ENCODE results near the gene PFN4. TPM values are rescaled to one million over a fixed set of nuclear protein-coding genes. Genes with fewer than 3 reads are reported as not detected.

Gene PFN4
- total RNA-seq, 2 experiments from 2014 or later = 0.40 TPM; not detected in 1

DNA sequence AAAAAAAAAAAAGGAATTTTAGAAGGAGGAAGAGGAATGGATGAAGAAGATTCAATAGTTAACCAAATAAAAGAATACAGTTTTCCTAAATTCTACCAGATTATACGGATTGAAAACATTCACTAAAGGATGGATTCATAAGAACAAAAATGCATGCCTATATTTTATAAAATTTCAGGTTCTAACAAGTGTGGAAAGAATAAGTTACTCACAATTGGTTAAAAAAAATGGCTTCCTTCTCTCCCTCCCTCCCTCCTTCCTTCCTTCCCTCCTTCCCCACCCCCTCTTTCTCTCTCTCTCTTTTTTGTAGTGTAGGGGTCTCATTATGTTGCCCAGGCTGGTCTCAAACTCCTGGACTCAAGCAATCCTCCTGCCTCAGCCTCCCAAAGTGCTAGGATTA, 36.9 kb downstream of the PFN4 start:
- Mint-ChIP-seq H3K9me3 (no peaks in the 10 kb centered on the region), H3K4me1 (ENCODE audit: low read depth) (peaks cover 14% of the 10 kb centered on the region), H3K27ac (no peak overlapping the region), H3K4me3 (no peak overlapping the region), H3K36me3 (peaks cover 3% of the 10 kb centered on the region), H3K27me3 (no peaks in the 10 kb centered on the region)
- CTCF ChIA-PET = no interaction called here
- POLR2A ChIA-PET = no interaction called here
- intact Hi-C loops (cut with micrococcal nuclease) = no loop called here
- no peak for DNase-seq

DNA sequence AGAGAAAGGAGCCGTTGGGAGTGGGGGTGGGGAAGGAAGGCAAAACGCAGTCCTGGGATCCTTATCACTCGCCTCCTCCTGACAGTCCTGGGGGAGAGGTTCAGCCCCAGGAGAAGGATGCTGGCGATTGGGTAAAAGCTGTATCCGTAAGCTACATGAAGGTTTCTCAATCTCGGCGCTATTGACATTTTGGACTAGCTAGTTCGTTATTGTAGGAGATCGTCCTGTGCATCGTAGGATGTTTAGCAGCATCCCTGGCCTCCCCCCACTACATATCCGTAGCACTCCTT, 38.0 kb downstream of the PFN4 start:
- intact Hi-C loops (cut with micrococcal nuclease) = loop anchor here (2.0 kb wide), 1 partner anchor 38 kb away; the partner anchor contains the start of gene WDCP
- H3K36me3 Mint-ChIP-seq = peaks cover 4% of the 10 kb centered on the region
- CTCF ChIA-PET = interaction anchor here (0.5 to 4.5 kb wide), 23 partner anchors 9 to 621 kb away, joined by 3 to 87 read pairs (median 6); partner anchors contain the start of genes ATAD2B, FAM228B, PFN4 and SF3B6
- peaks cover 14% of the 10 kb centered on the region for H3K4me1 Mint-ChIP-seq (ENCODE audit: low read depth)
- POLR2A ChIA-PET = interaction anchor here (1.9 to 3.1 kb wide), 2 partner anchors 9 to 158 kb away, joined by 5 to 18 read pairs; partner anchors contain the start of genes ATAD2B and SF3B6
- H3K4me3 Mint-ChIP-seq = peak overlapping the region; percentile 81
- DNase-seq = no peak
- H3K9me3 Mint-ChIP-seq = no peaks in the 10 kb centered on the region
- H3K27ac Mint-ChIP-seq = no peak overlapping the region
- no peaks in the 10 kb centered on the region for H3K27me3 Mint-ChIP-seq

DNA sequence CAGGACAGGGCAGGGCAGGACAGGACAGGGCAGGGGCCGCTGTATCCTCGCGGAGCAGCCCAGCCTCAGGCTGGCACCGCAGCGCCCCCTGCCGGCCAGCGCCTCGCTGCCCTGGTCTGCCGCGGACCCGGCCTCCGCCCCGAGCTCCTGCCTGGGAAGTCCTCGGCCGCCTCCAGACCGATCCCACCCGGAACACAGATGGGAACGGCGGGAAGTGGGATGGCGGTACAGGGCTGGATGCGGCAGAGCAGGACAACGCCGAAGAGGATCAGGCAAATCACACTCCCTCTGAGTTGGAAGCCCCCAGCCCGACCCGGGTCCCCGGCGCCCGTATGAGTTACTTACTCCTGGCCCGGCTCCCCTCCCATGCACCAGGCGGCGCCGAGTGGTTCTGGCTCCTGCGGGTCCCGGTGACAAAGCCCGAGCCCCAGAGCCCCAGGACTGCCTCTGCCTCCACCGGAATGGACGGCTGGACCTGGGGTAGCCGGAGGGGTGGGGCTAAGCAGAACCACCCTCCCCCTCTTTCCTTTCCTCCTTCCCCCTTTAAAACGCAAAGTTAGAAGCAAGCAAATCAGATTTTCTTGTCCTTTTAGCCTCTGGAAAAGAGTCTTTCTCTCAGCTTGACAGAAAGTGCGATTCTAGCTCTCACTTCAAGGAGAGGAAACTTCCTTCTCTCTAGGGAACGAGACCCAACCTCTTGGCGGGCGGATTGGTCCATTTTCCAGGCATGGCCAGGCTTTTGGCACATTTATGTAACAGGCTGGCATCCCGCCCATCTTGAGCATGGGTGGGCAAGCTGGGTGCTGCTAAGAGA, 38.5 kb downstream of the PFN4 start, which contains the start of gene TP53I3:
Gene TP53I3 (minus strand): TSS at position 449 of the 814 bp plus-strand sequence. CDS start 508 bp downstream, outside the sequence.
- Mint-ChIP-seq H3K4me1 (ENCODE audit: low read depth) (peaks cover 14% of the 10 kb centered on the region), H3K36me3 (peaks cover 4% of the 10 kb centered on the region), H3K27ac (peak within 1 kb of the TSS; percentile 61), H3K9me3 (no peaks in the 10 kb centered on the region), H3K4me3 (peak within 1 kb of the TSS; percentile 81), H3K27me3 (no peaks in the 10 kb centered on the region)
- DNase-seq = peak; percentile 87
- ChIA-PET POLR2A (interaction anchor here (1.5 to 3.1 kb wide), 3 partner anchors 8 to 157 kb away, joined by 5 to 18 read pairs (median 7); partner anchors contain the start of genes ATAD2B, SF3B6 and WDCP), CTCF (interaction anchor here (0.6 to 4.5 kb wide), 57 partner anchors 8 to 1163 kb away, joined by 3 to 87 read pairs (median 4); partner anchors contain the start of genes ATAD2B, FAM228B, FKBP1B and ITSN2)
- intact Hi-C loops (cut with micrococcal nuclease) = loop anchor here (1.0 to 2.0 kb wide), 5 partner anchors 8 to 260 kb away; partner anchors contain the start of genes ATAD2B, SF3B6 and WDCP

DNA sequence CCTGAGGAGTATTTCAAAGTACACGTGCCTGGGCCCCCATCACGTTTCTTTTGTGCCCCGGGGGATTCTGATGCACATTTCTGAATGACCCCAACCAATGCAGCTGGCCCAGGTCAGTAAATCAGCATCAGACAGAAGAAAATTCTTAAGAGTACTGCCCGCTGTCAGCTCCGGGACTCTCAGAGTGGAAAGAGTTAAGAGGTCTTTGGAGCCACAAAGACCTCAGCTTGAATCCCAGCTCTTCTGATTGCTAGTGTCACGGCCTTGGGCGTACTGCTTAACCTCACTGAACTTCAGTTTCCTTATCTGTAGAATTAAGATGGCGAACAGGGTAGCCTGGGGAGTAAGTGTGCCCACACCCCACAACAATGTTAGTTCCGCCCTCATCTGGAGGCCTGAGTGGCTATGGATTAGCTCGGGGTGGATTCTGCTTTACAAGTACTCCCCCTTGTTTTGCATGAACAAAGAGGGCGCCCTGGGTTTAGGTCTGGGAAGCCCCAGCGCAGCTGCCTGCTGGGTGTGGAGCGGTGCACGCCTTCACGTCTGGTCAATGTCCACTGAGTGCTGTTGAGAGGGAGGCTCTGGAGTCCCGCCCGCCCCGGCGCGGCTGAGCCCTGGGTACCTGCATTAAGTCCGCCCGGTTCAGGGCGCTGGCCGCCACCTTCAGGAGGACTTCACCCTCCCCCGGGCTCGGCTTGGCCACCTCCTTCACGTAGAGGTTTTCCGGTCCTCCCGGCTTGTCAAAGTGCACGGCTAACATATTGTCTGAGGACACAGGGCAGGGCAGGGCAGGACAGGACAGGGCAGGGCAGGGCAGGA, 39.4 kb downstream of the PFN4 start:
- H3K9me3 Mint-ChIP-seq = no peaks in the 10 kb centered on the region
- POLR2A ChIA-PET = interaction anchor here (0.6 to 3.1 kb wide), 5 partner anchors 7 to 156 kb away, joined by 3 to 18 read pairs (median 5); partner anchors contain the start of genes ATAD2B, SF3B6, UBXN2A and WDCP

DNA sequence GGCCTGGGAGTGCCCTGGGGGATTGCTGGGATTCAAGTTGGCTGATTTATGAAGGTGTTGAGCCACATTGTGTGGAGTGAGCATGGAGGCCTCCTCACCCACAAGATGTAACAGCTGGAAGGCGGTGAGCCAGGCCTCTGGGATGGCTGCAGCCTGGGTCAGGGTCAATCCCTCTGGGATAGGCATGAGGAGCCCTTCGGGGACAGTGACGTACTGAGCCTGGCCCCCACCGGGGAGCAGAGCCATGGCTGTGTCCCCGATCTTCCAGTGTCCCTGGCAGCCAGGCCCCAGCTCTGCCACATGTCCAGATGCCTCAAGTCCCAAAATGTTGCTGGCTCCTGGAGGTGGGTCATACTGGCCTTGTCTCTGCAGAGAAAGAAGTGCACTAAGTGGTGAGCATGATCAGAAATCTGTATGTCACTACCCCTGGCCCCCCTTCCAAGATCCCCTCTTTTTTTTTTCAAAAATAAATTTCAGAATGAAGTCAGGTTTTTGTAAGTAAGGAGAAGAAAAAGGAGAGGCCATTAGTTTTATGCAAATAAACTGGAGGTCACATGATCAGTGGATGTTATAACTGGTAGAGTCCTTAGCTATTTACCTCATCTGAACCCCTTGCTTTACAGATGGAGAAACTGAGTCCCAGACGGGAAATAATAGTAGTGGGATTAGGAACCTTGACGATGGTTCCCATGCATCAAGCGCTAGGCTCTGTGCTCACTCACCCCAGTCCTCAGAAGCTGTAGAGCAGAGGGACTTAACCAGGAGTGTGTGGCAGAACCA, 40.2 kb downstream of the PFN4 start:
- ChIA-PET POLR2A (interaction anchor here (0.6 to 3.1 kb wide), 4 partner anchors 36 to 156 kb away, joined by 3 to 18 read pairs (median 5); partner anchors contain the start of genes ATAD2B, UBXN2A and WDCP), CTCF (interaction anchor here (0.5 to 4.5 kb wide), 24 partner anchors 9 to 1598 kb away, joined by 3 to 87 read pairs (median 7); partner anchors contain the start of genes ATAD2B, FAM228B, FKBP1B and PFN4)
- intact Hi-C loops (cut with micrococcal nuclease) = no loop called here
- Mint-ChIP-seq H3K4me1 (ENCODE audit: low read depth) (peaks cover 14% of the 10 kb centered on the region), H3K27ac (no peak overlapping the region), H3K4me3 (peak overlapping the region; percentile 81), H3K36me3 (peaks cover 2% of the 10 kb centered on the region), H3K27me3 (no peaks in the 10 kb centered on the region), H3K9me3 (no peaks in the 10 kb centered on the region)
- no peak for DNase-seq

More for the DNA sequence above, 39.4 kb downstream of the PFN4 start:
- peaks cover 14% of the 10 kb centered on the region for H3K4me1 Mint-ChIP-seq (ENCODE audit: low read depth)
- DNase-seq = peak; percentile 63
- intact Hi-C loops (cut with micrococcal nuclease) = loop anchor here (1.0 to 2.0 kb wide), 5 partner anchors 7 to 259 kb away; partner anchors contain the start of genes ATAD2B, SF3B6 and WDCP
- H3K27ac Mint-ChIP-seq = peak overlapping the region; percentile 61
- H3K36me3 Mint-ChIP-seq = peaks cover 2% of the 10 kb centered on the region
- H3K27me3 Mint-ChIP-seq = no peaks in the 10 kb centered on the region
- peak overlapping the region; percentile 81 for H3K4me3 Mint-ChIP-seq
- CTCF ChIA-PET = interaction anchor here (0.6 to 4.5 kb wide), 47 partner anchors 8 to 645 kb away, joined by 3 to 87 read pairs (median 5); partner anchors contain the start of genes ATAD2B, FAM228B, FKBP1B and PFN4

DNA sequence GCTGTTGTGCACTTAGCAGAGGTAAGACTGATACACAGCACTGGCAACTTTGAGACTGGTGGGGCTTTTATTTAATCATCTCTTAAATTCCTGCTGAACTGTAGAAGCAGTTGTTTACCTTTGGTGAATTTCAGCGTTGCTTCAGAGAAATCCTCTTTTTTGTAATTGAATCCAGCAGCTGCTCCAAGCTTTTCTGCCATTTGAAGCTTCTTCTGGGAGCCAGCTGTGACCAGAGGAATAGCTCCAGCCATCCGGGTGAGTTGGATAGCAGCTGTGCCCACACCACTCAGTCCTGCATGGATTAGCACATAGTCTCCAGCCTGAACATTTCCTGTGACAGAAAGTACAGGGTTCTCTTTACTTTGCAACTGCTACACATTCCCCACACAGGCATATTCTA, 42.4 kb downstream of the PFN4 start:
- Mint-ChIP-seq H3K27me3 (no peaks in the 10 kb centered on the region), H3K27ac (no peak overlapping the region), H3K4me3 (no peak overlapping the region), H3K4me1 (ENCODE audit: low read depth) (peaks cover 20% of the 10 kb centered on the region), H3K36me3 (peaks cover 2% of the 10 kb centered on the region), H3K9me3 (no peaks in the 10 kb centered on the region)
- no peak for DNase-seq
- intact Hi-C loops (cut with micrococcal nuclease) = no loop called here
- POLR2A ChIA-PET = no interaction called here
- CTCF ChIA-PET = no interaction called here

DNA sequence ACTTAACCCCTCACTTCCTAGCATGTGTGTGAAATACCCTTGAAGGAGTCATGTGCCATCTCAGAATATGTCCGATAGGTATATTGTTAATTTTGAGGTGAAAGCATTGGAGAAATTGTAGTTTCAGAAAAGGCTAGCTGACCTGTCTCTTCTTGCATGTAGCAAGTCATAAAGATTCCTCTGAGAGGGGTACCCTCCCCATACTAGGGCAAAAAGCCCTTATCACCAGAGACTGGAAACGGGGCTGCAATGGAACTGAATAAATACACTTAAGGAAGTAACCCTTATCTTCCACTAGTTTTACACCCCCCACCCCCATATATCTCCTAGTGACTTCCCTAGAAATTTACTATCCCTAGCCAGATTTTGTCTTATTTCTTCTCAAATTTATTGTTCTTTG, 45.3 kb downstream of the PFN4 start:
- CTCF ChIA-PET = interaction anchor here (2.1 to 2.3 kb wide), 2 partner anchors 151 kb away, joined by 12 to 13 read pairs; partner anchors contain the start of gene ATAD2B

DNA sequence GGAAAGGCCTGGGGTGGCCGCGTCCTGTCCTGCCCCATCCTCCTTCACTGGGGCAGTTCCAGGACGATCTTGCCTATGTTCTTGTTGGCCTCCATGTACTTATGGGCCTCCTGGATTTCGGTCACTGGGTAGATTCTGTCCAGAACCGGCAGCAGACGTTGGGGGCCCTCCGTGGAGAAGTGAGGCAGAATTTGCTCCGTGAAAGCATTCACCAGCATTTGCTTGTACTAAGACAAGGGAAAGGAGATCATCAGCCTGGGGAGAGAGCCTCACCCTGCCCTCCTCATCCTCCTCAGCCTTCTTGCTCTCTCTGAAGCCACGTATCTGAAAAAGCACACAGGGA, 45.6 kb downstream of the PFN4 start:
- ChIA-PET CTCF (interaction anchor here (1.3 to 2.3 kb wide), 2 partner anchors 29 to 150 kb away, joined by 3 to 13 read pairs; partner anchors contain the start of gene ATAD2B), POLR2A (interaction anchor here (2.1 to 2.6 kb wide), 2 partner anchors 30 to 151 kb away, joined by 13 to 34 read pairs; partner anchors contain the start of genes ATAD2B and WDCP)
- Mint-ChIP-seq H3K27me3 (no peaks in the 10 kb centered on the region), H3K36me3 (peaks cover 9% of the 10 kb centered on the region), H3K27ac (peak overlapping the region; percentile 19), H3K4me1 (ENCODE audit: low read depth) (peaks cover 28% of the 10 kb centered on the region), H3K4me3 (peak overlapping the region; percentile 93), H3K9me3 (no peaks in the 10 kb centered on the region)
- no peak for DNase-seq
- intact Hi-C loops (cut with micrococcal nuclease) = loop anchor here (2.0 kb wide), 3 partner anchors 45 to 283 kb away; partner anchors contain the start of genes FAM228B, ITSN2, PFN4 and UBXN2A

More for the DNA sequence above, 45.3 kb downstream of the PFN4 start:
- Mint-ChIP-seq H3K27ac (no peak overlapping the region), H3K36me3 (peaks cover 6% of the 10 kb centered on the region), H3K9me3 (no peaks in the 10 kb centered on the region), H3K4me3 (peak overlapping the region; percentile 93), H3K4me1 (ENCODE audit: low read depth) (peaks cover 24% of the 10 kb centered on the region), H3K27me3 (no peaks in the 10 kb centered on the region)
- POLR2A ChIA-PET = interaction anchor here (2.1 to 2.6 kb wide), 2 partner anchors 31 to 151 kb away, joined by 13 to 34 read pairs; partner anchors contain the start of genes ATAD2B and WDCP
- intact Hi-C loops (cut with micrococcal nuclease) = loop anchor here (2.0 kb wide), 3 partner anchors 45 to 283 kb away; partner anchors contain the start of genes FAM228B, ITSN2, PFN4 and UBXN2A
- no peak for DNase-seq

DNA sequence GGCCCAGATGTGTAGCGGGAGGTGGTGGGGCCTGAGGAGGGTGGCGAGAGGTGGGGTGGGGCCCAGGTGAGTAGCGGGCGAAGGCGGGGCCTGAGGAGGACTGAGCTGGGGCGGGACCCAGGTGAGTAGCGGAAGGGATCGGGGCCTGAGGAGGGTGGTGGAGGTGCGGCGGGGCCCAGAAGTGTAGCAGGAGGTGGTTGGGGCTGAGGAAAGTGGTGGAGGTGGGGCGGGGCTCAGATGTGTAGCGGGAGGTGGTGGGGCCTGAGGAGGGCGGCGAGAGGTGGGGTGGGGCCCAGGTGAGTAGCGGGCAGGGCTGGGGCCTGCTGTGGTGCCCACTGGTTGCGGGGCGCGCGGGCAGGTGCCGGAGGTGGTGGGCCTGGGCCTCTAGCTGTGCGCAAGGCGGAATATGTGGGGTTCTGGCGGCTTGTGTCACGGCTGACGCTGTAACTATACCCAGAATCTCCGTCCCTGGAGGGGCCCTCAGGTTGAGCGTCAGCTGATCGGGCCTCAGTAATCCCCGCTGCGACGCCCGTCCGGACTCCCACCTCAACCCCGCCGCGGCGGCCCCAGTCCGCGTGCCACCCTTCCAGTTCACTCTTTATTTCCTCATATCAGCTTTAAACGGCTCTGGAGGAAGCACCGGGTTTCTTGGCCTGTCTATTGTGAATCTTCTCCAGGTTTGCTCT, 46.1 kb downstream of the PFN4 start:
- peak; percentile 30 for DNase-seq
- peaks cover 32% of the 10 kb centered on the region for H3K4me1 Mint-ChIP-seq (ENCODE audit: low read depth)
- H3K4me3 Mint-ChIP-seq = peak overlapping the region; percentile 93
- H3K9me3 Mint-ChIP-seq = no peaks in the 10 kb centered on the region
- H3K27ac Mint-ChIP-seq = peak overlapping the region; percentile 19
- intact Hi-C loops (cut with micrococcal nuclease) = loop anchor here (1.0 to 2.0 kb wide), 7 partner anchors 7 to 716 kb away; partner anchors contain the start of genes ATAD2B, CENPO, FAM228B and ITSN2
- ChIA-PET POLR2A (interaction anchor here (0.8 to 2.6 kb wide), 6 partner anchors 7 to 150 kb away, joined by 3 to 34 read pairs (median 4); partner anchors contain the start of genes ATAD2B, TP53I3, UBXN2A and WDCP), CTCF (interaction anchor here (1.0 to 2.3 kb wide), 8 partner anchors 8 to 253 kb away, joined by 3 to 13 read pairs (median 4); partner anchors contain the start of genes ATAD2B, FAM228B, TP53I3 and UBXN2A)
- no peaks in the 10 kb centered on the region for H3K27me3 Mint-ChIP-seq
- H3K36me3 Mint-ChIP-seq = peaks cover 12% of the 10 kb centered on the region
